Measurements from ENCODE around the gene MTUS2.

DNA sequence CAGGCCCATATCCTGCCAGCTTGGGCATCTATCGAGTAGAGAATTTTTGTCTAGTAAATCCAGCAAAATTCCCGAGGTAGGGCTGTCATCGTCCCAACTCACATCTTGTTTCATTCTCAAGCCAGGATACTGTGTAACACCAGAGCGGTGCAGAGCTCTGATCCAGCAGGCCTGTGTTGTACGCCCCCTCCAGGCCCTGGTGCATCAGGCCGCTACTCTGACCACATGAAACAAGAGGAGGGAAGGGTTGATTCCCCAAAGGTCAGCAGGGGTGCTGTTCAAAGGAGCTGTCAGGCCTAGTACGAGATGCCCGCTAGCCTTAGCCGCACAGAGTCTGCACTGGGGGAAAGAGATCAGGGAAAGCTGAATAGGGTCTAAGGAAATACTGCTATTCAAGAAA lies 499.3 kb downstream of the MTUS2 start:
- TF ChIP-seq POLR2A (IDR thresholded peaks at IDR 0.05) = no peak
- TF ChIP-seq, protein P1, sequence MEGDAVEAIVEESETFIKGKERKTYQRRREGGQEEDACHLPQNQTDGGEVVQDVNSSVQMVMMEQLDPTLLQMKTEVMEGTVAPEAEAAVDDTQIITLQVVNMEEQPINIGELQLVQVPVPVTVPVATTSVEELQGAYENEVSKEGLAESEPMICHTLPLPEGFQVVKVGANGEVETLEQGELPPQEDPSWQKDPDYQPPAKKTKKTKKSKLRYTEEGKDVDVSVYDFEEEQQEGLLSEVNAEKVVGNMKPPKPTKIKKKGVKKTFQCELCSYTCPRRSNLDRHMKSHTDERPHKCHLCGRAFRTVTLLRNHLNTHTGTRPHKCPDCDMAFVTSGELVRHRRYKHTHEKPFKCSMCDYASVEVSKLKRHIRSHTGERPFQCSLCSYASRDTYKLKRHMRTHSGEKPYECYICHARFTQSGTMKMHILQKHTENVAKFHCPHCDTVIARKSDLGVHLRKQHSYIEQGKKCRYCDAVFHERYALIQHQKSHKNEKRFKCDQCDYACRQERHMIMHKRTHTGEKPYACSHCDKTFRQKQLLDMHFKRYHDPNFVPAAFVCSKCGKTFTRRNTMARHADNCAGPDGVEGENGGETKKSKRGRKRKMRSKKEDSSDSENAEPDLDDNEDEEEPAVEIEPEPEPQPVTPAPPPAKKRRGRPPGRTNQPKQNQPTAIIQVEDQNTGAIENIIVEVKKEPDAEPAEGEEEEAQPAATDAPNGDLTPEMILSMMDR (IDR thresholded peaks at IDR 0.05) = no peak
